DMS 273 (cell line): Measurements from ENCODE around the gene HNRNPLL.
"Not testable (repeated sequence)": the region's sequence is repeated elsewhere in the genome, so short reads cannot be mapped to it uniquely, and the experiment has no call there.

ENCODE experiments used
- DNase-seq: peaks from one replicate; lab custom pipeline; 2025; ENCODE audit not compliant: unreplicated experiment; lab: John Stamatoyannopoulos, UW

Gene HNRNPLL

DNA sequence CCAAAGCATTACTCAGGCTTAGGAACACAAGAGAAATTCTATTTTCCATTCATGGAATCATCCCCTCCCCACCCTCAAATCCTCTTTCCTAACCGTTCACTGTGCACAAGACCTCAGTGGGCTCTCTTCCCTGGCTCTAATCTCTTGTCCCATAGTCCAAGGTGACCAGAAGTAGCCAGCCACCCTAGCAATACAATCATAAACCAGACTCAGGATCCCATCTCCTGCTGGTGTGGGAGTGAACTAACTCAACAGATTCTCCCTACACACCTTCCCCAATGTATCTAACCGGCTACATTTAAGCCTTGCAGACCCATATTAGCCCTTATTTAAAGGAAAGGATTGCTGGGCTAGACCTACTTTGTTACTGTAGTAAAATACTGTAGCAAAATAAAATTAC is 45.5 kb downstream of the HNRNPLL start:
- no peak for DNase-seq

GRCh38 chr2:38556006-38556801 is 46.5 kb downstream of the HNRNPLL start:
- no peak for DNase-seq

DNA sequence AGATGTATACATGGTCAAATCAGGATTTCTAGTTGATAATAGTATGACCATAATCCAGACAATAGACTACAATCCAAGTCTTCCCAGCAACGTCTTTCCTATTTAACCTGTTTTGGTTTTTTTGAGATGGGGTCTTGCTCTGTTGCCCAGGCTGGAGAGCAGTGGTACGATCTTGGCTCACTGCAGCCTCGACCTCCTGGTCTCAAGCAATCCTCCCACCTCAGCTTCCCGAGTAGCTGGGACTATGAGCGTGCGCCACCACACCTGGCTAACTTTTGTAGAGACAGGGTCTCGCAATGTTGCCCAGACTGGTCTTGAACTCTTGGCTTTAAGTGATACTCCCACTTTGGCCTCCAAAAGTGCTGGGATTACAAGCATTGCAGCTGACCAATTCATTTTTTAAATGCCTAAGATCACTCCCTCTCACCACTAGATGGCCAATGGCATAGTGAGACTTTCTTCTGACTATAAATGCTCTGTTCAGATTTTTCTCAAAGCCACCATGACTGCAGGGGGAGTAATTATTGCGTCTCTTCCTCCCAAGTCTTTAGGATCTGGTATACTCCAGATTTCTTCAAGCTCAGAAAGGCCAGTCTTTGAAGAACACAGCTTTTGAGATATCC is 47.6 kb downstream of the HNRNPLL start:
- DNase-seq: peak; percentile 41

GRCh38 chr2:38553554-38553953 is 49.2 kb downstream of the HNRNPLL start:
- no peak for DNase-seq

GRCh38 chr2:38552259-38552658 is 50.5 kb downstream of the HNRNPLL start:
- DNase-seq: no peak

GRCh38 chr2:38551746-38552145 is 51.0 kb downstream of the HNRNPLL start:
- DNase-seq: no peak

DNA sequence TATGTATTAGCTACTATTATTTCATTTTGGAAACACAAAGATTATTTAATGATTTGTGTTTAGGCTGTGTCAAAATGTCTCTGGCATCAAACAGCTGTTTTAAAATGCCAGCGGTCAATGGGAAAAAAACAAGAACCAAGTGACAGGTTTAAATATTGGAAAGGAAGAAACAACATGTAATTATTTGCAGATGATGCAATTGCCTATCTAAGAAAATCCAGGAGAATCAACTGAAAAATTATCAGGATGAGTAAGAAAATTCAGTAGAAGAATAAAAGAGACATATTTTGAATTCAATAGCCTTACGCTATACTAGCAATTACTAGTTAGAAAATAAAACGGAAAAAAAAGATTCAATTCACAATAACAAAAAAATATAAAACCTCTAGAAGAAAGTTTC is 51.6 kb downstream of the HNRNPLL start:
- DNase-seq: no peak

DNA sequence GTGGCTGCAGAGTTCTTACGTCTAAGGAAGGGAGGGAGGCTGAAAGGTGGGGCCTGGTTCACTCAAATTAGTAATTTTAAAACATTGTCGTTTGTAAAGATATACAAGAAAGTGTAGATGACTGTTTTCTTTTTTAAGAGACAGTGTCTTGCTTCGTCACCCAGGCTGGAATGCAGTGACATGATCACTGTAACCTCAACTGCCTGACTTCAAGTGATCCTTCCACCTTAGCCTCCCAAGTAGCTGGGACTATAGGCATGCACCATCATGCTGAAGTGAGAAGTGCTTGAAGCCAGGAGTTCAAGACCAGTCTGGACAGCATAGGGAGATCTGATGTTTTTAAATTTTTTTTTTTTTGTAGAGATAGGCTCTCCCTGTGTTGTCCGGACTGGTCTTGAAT is 52.9 kb downstream of the HNRNPLL start:
- no peak for DNase-seq

- peak; percentile 29 for DNase-seq
These were observed 53.5 kb downstream of the HNRNPLL start for GRCh38 chr2:38549071-38549704.

DNA sequence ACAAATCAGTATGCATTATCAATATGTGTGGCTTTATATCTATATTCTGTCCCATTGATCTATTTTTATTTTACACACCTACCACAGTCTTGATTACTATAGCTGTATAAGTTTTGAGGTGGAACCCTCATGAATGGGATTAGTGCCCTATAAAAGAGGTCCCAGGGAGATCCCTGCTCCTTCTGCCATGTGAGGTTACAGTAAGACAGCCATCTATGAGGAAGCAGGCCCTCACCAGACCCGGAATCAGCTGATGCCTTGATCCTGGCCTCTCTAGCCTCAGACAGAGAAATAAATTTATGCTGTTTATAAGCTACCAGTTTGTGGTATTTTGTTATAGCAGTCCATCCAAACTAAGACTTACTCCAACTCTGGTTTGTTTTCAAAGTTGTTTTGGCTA is 54.9 kb downstream of the HNRNPLL start:
- no peak for DNase-seq

GRCh38 chr2:38546585-38546984 is 56.1 kb downstream of the HNRNPLL start:
- DNase-seq: no peak

GRCh38 chr2:38546064-38546463 is 56.7 kb downstream of the HNRNPLL start:
- no peak for DNase-seq

DNA sequence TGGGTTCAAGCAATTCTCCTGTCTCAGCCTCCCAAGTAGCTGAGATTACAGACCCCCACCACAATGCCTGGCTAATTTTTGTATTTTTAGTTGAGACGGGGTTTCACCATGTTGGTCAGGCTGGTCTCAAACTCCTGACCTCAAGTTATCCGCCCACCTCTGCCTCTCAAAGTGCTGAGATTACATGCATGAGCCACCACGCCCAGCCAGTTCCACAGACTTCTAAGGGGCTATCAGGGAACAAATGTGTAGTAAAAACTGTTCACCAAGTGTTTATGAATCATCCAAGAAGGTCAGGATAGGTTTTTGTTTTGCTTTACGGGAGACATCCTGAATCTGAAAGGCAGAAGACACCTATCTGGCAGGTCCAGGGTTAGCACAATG is 60.5 kb downstream of the HNRNPLL start:
- not testable (repeated sequence) for DNase-seq

- peak; percentile 45 for DNase-seq
These were observed 62.0 kb downstream of the HNRNPLL start for GRCh38 chr2:38540580-38541286.

GRCh38 chr2:38539086-38539485 is 63.6 kb downstream of the HNRNPLL start:
- DNase-seq: no peak

DNA sequence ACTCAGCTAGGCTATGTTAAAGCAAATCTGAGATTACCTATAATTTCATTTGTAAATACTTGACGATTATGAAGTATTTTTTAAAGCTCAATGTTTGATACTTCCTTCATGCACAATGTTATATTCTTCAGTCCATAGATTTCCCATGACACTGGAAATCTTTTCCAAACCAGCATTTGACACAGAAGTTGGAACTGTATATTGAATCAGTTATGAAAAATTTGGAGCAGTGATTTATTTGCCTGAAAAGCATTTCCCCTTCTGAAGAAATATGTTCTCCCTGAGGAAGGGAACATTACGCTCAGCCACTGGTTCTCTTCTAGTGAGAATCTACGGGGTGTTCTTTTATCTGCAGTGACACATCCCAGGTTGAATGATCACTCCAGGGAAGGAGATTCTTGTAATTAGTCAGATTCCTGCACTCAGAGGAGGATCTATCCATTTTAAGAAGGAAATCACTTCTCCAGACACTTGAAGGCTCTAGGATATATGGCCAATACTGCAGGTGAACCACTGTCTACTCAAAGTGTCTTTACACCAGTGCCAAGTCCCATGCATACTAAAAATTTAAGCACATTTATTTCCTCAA is 64.7 kb downstream of the HNRNPLL start:
- no peak for DNase-seq

DNA sequence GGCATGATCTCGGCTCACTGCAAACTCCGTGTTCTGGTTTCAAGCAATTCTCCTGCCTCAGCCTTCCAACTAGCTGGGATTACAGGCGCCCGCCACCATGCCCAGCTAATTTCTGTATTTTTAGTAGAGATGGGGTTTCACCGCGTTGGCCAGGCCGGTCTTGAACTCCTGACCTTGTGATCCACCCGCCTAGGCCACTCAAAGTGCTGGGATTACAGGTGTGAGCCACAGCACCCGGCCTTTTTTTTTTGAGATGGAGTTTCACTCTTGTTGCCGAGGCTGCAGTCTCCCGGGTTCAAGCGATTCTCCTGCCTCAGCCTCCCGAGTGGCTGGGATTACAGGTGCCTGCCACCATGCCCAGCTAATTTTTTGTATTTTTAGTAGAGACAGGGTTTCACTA is 65.4 kb downstream of the HNRNPLL start:
- DNase-seq: not testable (repeated sequence)

GRCh38 chr2:38535744-38536506 is 66.8 kb downstream of the HNRNPLL start:
- peak; percentile 91 for DNase-seq

DNA sequence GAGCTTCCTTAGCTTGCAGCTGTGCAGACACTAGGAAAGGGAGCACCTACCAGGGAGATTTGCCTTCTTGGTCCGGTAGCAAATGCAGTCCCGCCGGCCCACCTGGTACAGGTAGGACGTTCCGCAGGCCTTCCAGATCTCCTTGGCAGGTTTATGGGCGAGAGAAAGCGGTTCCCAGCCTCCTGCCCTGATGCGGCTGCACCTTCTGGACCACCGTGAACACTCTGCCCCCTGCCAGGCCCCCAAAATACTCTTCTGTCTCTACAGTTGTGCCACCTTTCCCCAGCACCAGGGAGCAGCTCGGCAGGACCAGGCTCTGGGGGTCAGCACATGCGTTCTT is 67.4 kb downstream of the HNRNPLL start:
- no peak for DNase-seq

GRCh38 chr2:38534746-38535403 is 67.9 kb downstream of the HNRNPLL start:
- no peak for DNase-seq
